Measurements from ENCODE around the gene DENND1C.
A peak's percentile ranks its signal among the peaks of the same experiment; 100 is the strongest.

The DENND1C gene

GRCh38 chr19:6424195-6424938 lies 57.2 kb downstream of the DENND1C start, which contains the start of gene KHSRP:
Gene KHSRP, minus strand, starts transcription at chr19:6424811. Its CDS starts 110 bp downstream, at chr19:6424701.
- DNase-seq (ENCODE audit: low read depth), result no peak

DNA sequence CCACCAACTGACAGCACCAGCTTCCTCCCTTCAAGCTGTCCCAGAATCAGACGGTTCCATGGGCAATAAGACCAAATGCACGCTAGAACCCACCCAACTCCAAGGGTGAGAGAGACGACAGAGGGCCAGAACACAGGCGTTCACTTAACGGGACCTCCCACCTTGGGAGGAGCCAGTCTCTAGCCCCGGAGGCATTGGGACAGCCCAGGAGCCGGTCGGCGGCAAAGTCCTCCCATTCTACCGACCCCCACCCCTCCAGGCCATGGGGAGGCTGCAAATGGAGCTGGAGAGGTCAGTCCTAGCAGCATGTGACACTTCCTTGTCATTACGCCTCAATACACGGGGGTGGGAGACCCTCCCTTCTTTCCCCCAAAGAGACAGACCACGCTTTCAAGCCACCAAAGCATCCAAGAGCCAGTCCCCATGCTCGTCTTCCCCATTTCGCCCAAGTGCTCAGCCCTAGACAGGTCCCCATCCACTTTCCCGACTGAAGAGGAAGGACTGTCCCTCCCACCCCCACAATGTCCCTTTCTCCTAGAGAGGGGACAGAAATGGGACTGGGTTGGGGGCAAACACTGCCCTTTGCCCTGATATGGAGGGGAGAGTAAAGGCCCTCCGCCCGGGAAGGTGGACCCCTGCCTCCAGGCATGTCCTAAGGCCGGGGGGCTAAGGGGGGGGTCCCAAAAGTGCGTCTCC lies 57.9 kb downstream of the DENND1C start:
- peak; percentile 10 for DNase-seq (ENCODE audit: low read depth)

GRCh38 chr19:6421075-6422014 lies 60.2 kb downstream of the DENND1C start:
- DNase-seq (ENCODE audit: low read depth), result no peak

- no peak for DNase-seq (ENCODE audit: low read depth)
Measured at GRCh38 chr19:6418562-6418932, 63.0 kb downstream of the DENND1C start.

GRCh38 chr19:6417713-6418561 lies 63.6 kb downstream of the DENND1C start:
- DNase-seq (ENCODE audit: low read depth), result no peak

All from non-pigmented ciliary epithelial cell (primary cell).